ENCODE measurements around the gene IGFL1.
A peak's percentile ranks its signal among the peaks of the same experiment; 100 is the strongest.
"Not testable (repeated sequence)": the region's sequence is repeated elsewhere in the genome, so short reads cannot be mapped to it uniquely, and the experiment has no call there.

DNA sequence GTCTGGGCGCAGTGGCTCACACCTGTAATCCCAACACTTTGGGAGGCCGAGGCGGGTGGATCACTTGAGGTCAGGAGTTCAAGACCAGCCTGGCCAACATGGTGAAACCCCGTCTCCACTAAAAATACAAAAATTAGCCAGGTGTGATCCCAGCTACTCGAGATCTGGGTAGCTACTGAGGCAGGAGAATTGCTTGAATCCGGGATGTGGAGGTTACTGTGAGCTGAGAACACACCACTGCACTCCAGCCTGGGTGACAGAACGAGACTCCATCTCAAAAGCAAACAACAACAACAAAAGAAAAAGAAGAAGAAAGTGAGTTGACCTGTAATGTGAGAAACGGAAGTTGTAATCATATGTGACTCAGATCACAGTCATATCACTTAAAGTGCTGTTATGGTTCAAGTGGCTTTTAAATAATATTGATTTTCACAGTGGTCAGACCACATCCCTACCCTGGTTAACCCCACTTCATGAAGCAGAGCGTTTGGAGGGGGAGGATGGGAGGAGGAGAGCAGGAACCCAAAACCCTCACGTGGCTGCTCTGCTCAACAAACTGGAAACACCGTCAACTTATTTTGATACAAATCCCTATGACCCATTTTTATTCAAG lies 33.2 kb downstream of the IGFL1 start:
- TF ChIP-seq RCOR1 (IDR thresholded peaks at IDR 0.05; ENCODE audit: insufficient replicate concordance, low read length), result peak; percentile 24
- TF ChIP-seq, protein P1, sequence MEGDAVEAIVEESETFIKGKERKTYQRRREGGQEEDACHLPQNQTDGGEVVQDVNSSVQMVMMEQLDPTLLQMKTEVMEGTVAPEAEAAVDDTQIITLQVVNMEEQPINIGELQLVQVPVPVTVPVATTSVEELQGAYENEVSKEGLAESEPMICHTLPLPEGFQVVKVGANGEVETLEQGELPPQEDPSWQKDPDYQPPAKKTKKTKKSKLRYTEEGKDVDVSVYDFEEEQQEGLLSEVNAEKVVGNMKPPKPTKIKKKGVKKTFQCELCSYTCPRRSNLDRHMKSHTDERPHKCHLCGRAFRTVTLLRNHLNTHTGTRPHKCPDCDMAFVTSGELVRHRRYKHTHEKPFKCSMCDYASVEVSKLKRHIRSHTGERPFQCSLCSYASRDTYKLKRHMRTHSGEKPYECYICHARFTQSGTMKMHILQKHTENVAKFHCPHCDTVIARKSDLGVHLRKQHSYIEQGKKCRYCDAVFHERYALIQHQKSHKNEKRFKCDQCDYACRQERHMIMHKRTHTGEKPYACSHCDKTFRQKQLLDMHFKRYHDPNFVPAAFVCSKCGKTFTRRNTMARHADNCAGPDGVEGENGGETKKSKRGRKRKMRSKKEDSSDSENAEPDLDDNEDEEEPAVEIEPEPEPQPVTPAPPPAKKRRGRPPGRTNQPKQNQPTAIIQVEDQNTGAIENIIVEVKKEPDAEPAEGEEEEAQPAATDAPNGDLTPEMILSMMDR (conservative IDR thresholded peaks at IDR 0.05; ENCODE audit: low read depth, low read length), result not testable (repeated sequence)
- TF ChIP-seq, protein P2, sequence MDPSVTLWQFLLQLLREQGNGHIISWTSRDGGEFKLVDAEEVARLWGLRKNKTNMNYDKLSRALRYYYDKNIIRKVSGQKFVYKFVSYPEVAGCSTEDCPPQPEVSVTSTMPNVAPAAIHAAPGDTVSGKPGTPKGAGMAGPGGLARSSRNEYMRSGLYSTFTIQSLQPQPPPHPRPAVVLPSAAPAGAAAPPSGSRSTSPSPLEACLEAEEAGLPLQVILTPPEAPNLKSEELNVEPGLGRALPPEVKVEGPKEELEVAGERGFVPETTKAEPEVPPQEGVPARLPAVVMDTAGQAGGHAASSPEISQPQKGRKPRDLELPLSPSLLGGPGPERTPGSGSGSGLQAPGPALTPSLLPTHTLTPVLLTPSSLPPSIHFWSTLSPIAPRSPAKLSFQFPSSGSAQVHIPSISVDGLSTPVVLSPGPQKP (IDR thresholded peaks at IDR 0.05; ENCODE audit: borderline replicate concordance, low read depth, low read length), result not testable (repeated sequence)
- not testable (repeated sequence) for TF ChIP-seq POLR2A (IDR thresholded peaks at IDR 0.05; ENCODE audit: low read depth, low read length); SMC3 (IDR thresholded peaks at IDR 0.05; ENCODE audit: low read depth, low read length); CEBPB (IDR thresholded peaks at IDR 0.05; ENCODE audit: low read depth, low read length); RAD21 (IDR thresholded peaks at IDR 0.05; ENCODE audit: low read length); MXI1 (IDR thresholded peaks at IDR 0.05; ENCODE audit: borderline replicate concordance, low read depth, low read length); MAFK (IDR thresholded peaks at IDR 0.05; ENCODE audit: low read depth, low read length)
- peak; percentile 53; the same call in 1 of the 2 replicates for TF ChIP-seq FOS (IDR thresholded peaks at IDR 0.05; ENCODE audit: low read depth, low read length)
- TF ChIP-seq, protein P3, sequence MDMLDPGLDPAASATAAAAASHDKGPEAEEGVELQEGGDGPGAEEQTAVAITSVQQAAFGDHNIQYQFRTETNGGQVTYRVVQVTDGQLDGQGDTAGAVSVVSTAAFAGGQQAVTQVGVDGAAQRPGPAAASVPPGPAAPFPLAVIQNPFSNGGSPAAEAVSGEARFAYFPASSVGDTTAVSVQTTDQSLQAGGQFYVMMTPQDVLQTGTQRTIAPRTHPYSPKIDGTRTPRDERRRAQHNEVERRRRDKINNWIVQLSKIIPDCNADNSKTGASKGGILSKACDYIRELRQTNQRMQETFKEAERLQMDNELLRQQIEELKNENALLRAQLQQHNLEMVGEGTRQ (IDR thresholded peaks at IDR 0.05; ENCODE audit: low read depth, low read length), result 0 out of 2 replicates have a peak, but pooled peaks have one; percentile 16
- peak; percentile 48; the same call in 1 of the 2 replicates for TF ChIP-seq BHLHE40 (IDR thresholded peaks at IDR 0.05; ENCODE audit: low read depth, low read length)
